ENCODE data around the gene EVL. TPM values are rescaled to one million over a fixed set of nuclear protein-coding genes. Genes with fewer than 3 reads are reported as not detected.

The EVL gene
- total and polyA plus RNA-seq, 2 donors = 233 to 240 TPM

- H3K27me3 ChIP-seq (ENCODE audit: control insufficient read depth in 2 of 2, insufficient read depth in 1 of 2, low read length in 1 of 2) = no peaks in the 10 kb centered on the region
- H3K9me3 ChIP-seq (ENCODE audit: control insufficient read depth in 2 of 2, insufficient read depth in 1 of 2, low read length in 1 of 2) = no peaks in the 10 kb centered on the region
- H3K27ac ChIP-seq (ENCODE audit: low read depth in 1 of 2, low read length in 1 of 2) = no peak overlapping the region
- DNase-seq (ENCODE audit: low read depth in 6 of 9, low spot score in 9 of 9) = no peak
- peaks cover 97 to 100% of the 10 kb centered on the region in 2 donors for H3K36me3 ChIP-seq (ENCODE audit: control insufficient read depth in 2 of 2, insufficient read depth in 2 of 2, low read length in 1 of 2)
- H3K4me1 ChIP-seq (ENCODE audit: control insufficient read depth in 2 of 2, insufficient read depth in 2 of 2, low read length in 2 of 2) = no peaks in the 10 kb centered on the region
- H3K4me3 ChIP-seq (ENCODE audit: low read length in 2 of 2) = no peak overlapping the region
- WGBS = 97% methylated on average over 6 of the region's 6 CpGs
These were observed 66.0 kb downstream of the EVL start for GRCh38 chr14:100131181-100131580.

GRCh38 chr14:100132161-100132902 is 67.1 kb downstream of the EVL start:
- no peak overlapping the region for H3K27ac ChIP-seq (ENCODE audit: low read depth in 1 of 2, low read length in 1 of 2)
- H3K4me1 ChIP-seq (ENCODE audit: control insufficient read depth in 2 of 2, insufficient read depth in 2 of 2, low read length in 2 of 2) = no peaks in the 10 kb centered on the region
- 95% methylated on average over 25 of the region's 25 CpGs for WGBS
- H3K9me3 ChIP-seq (ENCODE audit: control insufficient read depth in 2 of 2, insufficient read depth in 1 of 2, low read length in 1 of 2) = no peaks in the 10 kb centered on the region
- H3K36me3 ChIP-seq (ENCODE audit: control insufficient read depth in 2 of 2, insufficient read depth in 2 of 2, low read length in 1 of 2) = peaks cover 97 to 100% of the 10 kb centered on the region in 2 donors
- H3K4me3 ChIP-seq (ENCODE audit: low read length in 2 of 2) = no peak overlapping the region
- no peak for DNase-seq (ENCODE audit: low read depth in 6 of 9, low spot score in 9 of 9)
- no peaks in the 10 kb centered on the region for H3K27me3 ChIP-seq (ENCODE audit: control insufficient read depth in 2 of 2, insufficient read depth in 1 of 2, low read length in 1 of 2)

GRCh38 chr14:100132903-100133510 is 67.8 kb downstream of the EVL start:
- WGBS = 97% methylated on average over 12 of the region's 12 CpGs
- Histone ChIP-seq H3K27me3 (ENCODE audit: control insufficient read depth in 2 of 2, insufficient read depth in 1 of 2, low read length in 1 of 2) (no peaks in the 10 kb centered on the region), H3K36me3 (ENCODE audit: control insufficient read depth in 2 of 2, insufficient read depth in 2 of 2, low read length in 1 of 2) (peaks cover 97 to 100% of the 10 kb centered on the region in 2 donors), H3K4me3 (ENCODE audit: low read length in 2 of 2) (no peak overlapping the region), H3K4me1 (ENCODE audit: control insufficient read depth in 2 of 2, insufficient read depth in 2 of 2, low read length in 2 of 2) (no peaks in the 10 kb centered on the region), H3K9me3 (ENCODE audit: control insufficient read depth in 2 of 2, insufficient read depth in 1 of 2, low read length in 1 of 2) (peaks cover 0 to 2% of the 10 kb centered on the region in 2 donors), H3K27ac (ENCODE audit: low read depth in 1 of 2, low read length in 1 of 2) (no peak overlapping the region)
- no peak for DNase-seq (ENCODE audit: low read depth in 6 of 9, low spot score in 9 of 9)

GRCh38 chr14:100134586-100134985 is 69.4 kb downstream of the EVL start:
- no peaks in the 10 kb centered on the region for H3K27me3 ChIP-seq (ENCODE audit: control insufficient read depth in 2 of 2, insufficient read depth in 1 of 2, low read length in 1 of 2)
- no peaks in the 10 kb centered on the region for H3K4me1 ChIP-seq (ENCODE audit: control insufficient read depth in 2 of 2, insufficient read depth in 2 of 2, low read length in 2 of 2)
- peaks cover 0 to 2% of the 10 kb centered on the region in 2 donors for H3K9me3 ChIP-seq (ENCODE audit: control insufficient read depth in 2 of 2, insufficient read depth in 1 of 2, low read length in 1 of 2)
- WGBS = 98% methylated on average over 8 of the region's 8 CpGs
- no peak overlapping the region for H3K4me3 ChIP-seq (ENCODE audit: low read length in 2 of 2)
- H3K36me3 ChIP-seq (ENCODE audit: control insufficient read depth in 2 of 2, insufficient read depth in 2 of 2, low read length in 1 of 2) = peaks cover 98 to 100% of the 10 kb centered on the region in 2 donors
- no peak overlapping the region for H3K27ac ChIP-seq (ENCODE audit: low read depth in 1 of 2, low read length in 1 of 2)
- no peak for DNase-seq (ENCODE audit: low read depth in 6 of 9, low spot score in 9 of 9)

- DNase-seq (ENCODE audit: low read depth in 6 of 9, low spot score in 9 of 9) = no peak
- H3K36me3 ChIP-seq (ENCODE audit: control insufficient read depth in 2 of 2, insufficient read depth in 2 of 2, low read length in 1 of 2) = peaks cover 98% of the 10 kb centered on the region in 2 donors
- H3K4me3 ChIP-seq (ENCODE audit: low read length in 2 of 2) = no peak overlapping the region
- WGBS = 95% methylated on average over 9 of the region's 9 CpGs
- H3K9me3 ChIP-seq (ENCODE audit: control insufficient read depth in 2 of 2, insufficient read depth in 1 of 2, low read length in 1 of 2) = peaks cover 0 to 2% of the 10 kb centered on the region in 2 donors
- no peaks in the 10 kb centered on the region for H3K4me1 ChIP-seq (ENCODE audit: control insufficient read depth in 2 of 2, insufficient read depth in 2 of 2, low read length in 2 of 2)
- H3K27me3 ChIP-seq (ENCODE audit: control insufficient read depth in 2 of 2, insufficient read depth in 1 of 2, low read length in 1 of 2) = no peaks in the 10 kb centered on the region
- H3K27ac ChIP-seq (ENCODE audit: low read depth in 1 of 2, low read length in 1 of 2) = no peak overlapping the region
These were observed 69.9 kb downstream of the EVL start for GRCh38 chr14:100135073-100135472.

GRCh38 chr14:100135784-100136183 is 70.6 kb downstream of the EVL start:
- no peaks in the 10 kb centered on the region for H3K4me1 ChIP-seq (ENCODE audit: control insufficient read depth in 2 of 2, insufficient read depth in 2 of 2, low read length in 2 of 2)
- peaks cover 0 to 2% of the 10 kb centered on the region in 2 donors for H3K9me3 ChIP-seq (ENCODE audit: control insufficient read depth in 2 of 2, insufficient read depth in 1 of 2, low read length in 1 of 2)
- WGBS = 99% methylated on average over 5 of the region's 5 CpGs
- DNase-seq (ENCODE audit: low read depth in 6 of 9, low spot score in 9 of 9) = no peak
- H3K27me3 ChIP-seq (ENCODE audit: control insufficient read depth in 2 of 2, insufficient read depth in 1 of 2, low read length in 1 of 2) = no peaks in the 10 kb centered on the region
- no peak overlapping the region for H3K27ac ChIP-seq (ENCODE audit: low read depth in 1 of 2, low read length in 1 of 2)
- no peak overlapping the region for H3K4me3 ChIP-seq (ENCODE audit: low read length in 2 of 2)
- H3K36me3 ChIP-seq (ENCODE audit: control insufficient read depth in 2 of 2, insufficient read depth in 2 of 2, low read length in 1 of 2) = peaks cover 97 to 98% of the 10 kb centered on the region in 2 donors

GRCh38 chr14:100137173-100137572 is 72.0 kb downstream of the EVL start:
- Histone ChIP-seq H3K27me3 (ENCODE audit: control insufficient read depth in 2 of 2, insufficient read depth in 1 of 2, low read length in 1 of 2) (no peaks in the 10 kb centered on the region), H3K27ac (ENCODE audit: low read depth in 1 of 2, low read length in 1 of 2) (no peak overlapping the region), H3K9me3 (ENCODE audit: control insufficient read depth in 2 of 2, insufficient read depth in 1 of 2, low read length in 1 of 2) (peaks cover 0 to 2% of the 10 kb centered on the region in 2 donors), H3K4me3 (ENCODE audit: low read length in 2 of 2) (no peak overlapping the region), H3K36me3 (ENCODE audit: control insufficient read depth in 2 of 2, insufficient read depth in 2 of 2, low read length in 1 of 2) (peaks cover 97 to 98% of the 10 kb centered on the region in 2 donors), H3K4me1 (ENCODE audit: control insufficient read depth in 2 of 2, insufficient read depth in 2 of 2, low read length in 2 of 2) (peaks cover 0 to 2% of the 10 kb centered on the region in 2 donors)
- WGBS = 98% methylated on average over 8 of the region's 8 CpGs
- DNase-seq (ENCODE audit: low read depth in 6 of 9, low spot score in 9 of 9) = no peak

GRCh38 chr14:100138082-100138787 is 73.0 kb downstream of the EVL start:
- H3K9me3 ChIP-seq (ENCODE audit: control insufficient read depth in 2 of 2, insufficient read depth in 1 of 2, low read length in 1 of 2) = peaks cover 0 to 2% of the 10 kb centered on the region in 2 donors
- H3K36me3 ChIP-seq (ENCODE audit: control insufficient read depth in 2 of 2, insufficient read depth in 2 of 2, low read length in 1 of 2) = peaks cover 97 to 98% of the 10 kb centered on the region in 2 donors
- no peak overlapping the region for H3K27ac ChIP-seq (ENCODE audit: low read depth in 1 of 2, low read length in 1 of 2)
- WGBS = 94% methylated on average over 8 of the region's 8 CpGs
- H3K4me3 ChIP-seq (ENCODE audit: low read length in 2 of 2) = no peak overlapping the region
- H3K27me3 ChIP-seq (ENCODE audit: control insufficient read depth in 2 of 2, insufficient read depth in 1 of 2, low read length in 1 of 2) = no peaks in the 10 kb centered on the region
- H3K4me1 ChIP-seq (ENCODE audit: control insufficient read depth in 2 of 2, insufficient read depth in 2 of 2, low read length in 2 of 2) = peaks cover 0 to 2% of the 10 kb centered on the region in 2 donors
- DNase-seq (ENCODE audit: low read depth in 6 of 9, low spot score in 9 of 9) = no peak

GRCh38 chr14:100138955-100139354 is 73.7 kb downstream of the EVL start:
- DNase-seq (ENCODE audit: low read depth in 6 of 9, low spot score in 9 of 9) = no peak
- H3K36me3 ChIP-seq (ENCODE audit: control insufficient read depth in 2 of 2, insufficient read depth in 2 of 2, low read length in 1 of 2) = peaks cover 98 to 99% of the 10 kb centered on the region in 2 donors
- H3K9me3 ChIP-seq (ENCODE audit: control insufficient read depth in 2 of 2, insufficient read depth in 1 of 2, low read length in 1 of 2) = peaks cover 0 to 2% of the 10 kb centered on the region in 2 donors
- no peak overlapping the region for H3K27ac ChIP-seq (ENCODE audit: low read depth in 1 of 2, low read length in 1 of 2)
- H3K27me3 ChIP-seq (ENCODE audit: control insufficient read depth in 2 of 2, insufficient read depth in 1 of 2, low read length in 1 of 2) = no peaks in the 10 kb centered on the region
- 95% methylated on average over 13 of the region's 13 CpGs for WGBS
- H3K4me3 ChIP-seq (ENCODE audit: low read length in 2 of 2) = no peak overlapping the region
- H3K4me1 ChIP-seq (ENCODE audit: control insufficient read depth in 2 of 2, insufficient read depth in 2 of 2, low read length in 2 of 2) = peaks cover 0 to 2% of the 10 kb centered on the region in 2 donors

Data from thymus (tissue), 11 donors.